Stimulated activated CD4-positive, alpha-beta T cell treated with anti-CD3 and anti-CD28 coated beads, Interleukin-15, amount 100 ng/mL, for 24 hours (primary cell): ENCODE measurements around the gene SMIM23.
A peak's percentile ranks its signal among the peaks of the same experiment; 100 is the strongest.

Experiments
- DNase-seq: peaks from one replicate; pipeline ENCODE4 v3.0.0-alpha.2; 2020

SMIM23 gene

DNA sequence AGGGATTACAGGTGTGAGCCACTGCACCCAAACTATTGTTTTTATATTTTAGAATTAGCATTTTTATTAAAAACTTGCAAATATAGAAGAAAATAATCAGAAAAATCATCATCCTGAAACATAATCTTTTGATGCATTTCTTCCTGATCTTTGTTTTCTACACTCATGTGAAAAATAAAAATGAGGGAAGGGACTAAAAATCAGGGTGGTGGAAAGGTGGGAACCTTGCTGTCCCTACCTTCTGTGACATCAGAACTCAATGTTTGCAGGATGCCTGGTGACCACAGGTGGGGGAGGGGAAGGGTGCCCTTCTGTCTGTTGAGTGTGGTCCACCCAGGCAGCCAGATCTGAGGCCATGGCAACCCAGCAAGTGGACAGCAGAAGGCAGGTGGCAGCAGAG, at the start of gene SMIM23:
Gene SMIM23 (plus strand): TSS at position 301 of the 400 bp plus-strand sequence. CDS start 55 bp downstream, at position 356.
- DNase-seq, result no peak

DNA sequence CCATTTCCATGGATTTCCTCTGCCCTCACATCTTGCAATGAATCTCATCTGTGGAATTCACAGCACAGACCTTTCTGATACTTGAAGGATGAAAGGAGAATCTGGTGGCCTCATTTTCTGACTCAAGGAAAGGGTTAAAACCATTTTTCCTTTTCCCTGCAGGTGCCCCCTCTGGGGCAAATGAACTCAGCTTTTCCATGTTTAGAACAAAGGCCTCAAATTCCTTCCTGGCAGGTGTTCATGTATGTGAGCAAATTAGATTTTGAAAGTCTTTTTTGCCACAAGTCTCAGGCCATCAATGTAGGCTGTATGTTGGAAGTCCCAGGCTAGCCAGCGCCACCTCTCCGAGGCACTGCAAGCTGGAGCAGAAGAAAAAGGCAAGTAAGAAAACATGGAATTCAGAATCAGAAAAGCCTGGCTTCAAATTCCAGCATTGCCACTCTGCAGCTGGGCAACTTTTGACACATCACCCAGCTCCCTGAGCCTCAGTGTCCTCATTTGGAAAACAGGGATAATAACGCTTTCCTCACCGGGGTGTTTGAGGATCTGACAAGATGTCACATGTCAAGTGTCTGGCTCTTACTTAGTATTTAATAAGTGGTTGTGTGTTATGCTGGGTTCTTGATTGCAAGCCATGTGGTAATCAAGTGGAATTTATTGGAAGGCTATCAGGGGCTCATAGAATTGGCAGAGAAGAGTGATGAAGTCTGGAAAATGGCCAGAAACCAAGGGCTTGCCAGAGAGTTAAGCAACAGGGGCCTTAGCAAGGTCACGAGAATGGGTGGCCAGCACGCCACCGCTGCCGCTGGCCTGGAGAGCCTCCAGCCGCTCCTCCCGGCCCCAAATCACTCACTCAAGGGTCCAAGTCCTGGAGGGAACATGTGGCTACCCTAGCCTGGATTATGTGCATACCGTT, 48.4 kb upstream of the SMIM23 start:
- no peak for DNase-seq

- no peak for DNase-seq
Measured at GRCh38 chr5:171738501-171738900, 47.1 kb upstream of the SMIM23 start.

DNA sequence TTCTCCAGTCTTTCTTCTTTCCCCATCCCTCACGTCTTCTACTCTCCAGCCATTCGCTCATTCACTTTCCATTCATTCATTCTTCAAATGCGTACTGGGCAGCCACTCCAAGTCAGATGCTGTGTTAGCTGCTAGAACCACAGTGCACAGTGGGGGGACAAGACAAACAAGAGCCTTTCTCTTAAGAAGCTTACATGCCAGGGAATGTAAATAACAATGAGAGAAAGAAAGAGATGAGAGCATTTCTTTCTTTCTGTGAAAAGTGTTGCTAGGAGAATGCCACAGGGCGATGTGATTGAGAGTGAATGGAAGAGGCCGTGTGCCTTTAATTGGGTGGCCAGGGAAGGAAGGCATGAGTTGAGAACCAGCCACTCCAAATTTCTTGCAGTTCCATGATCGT, 46.3 kb upstream of the SMIM23 start:
- no peak for DNase-seq

DNA sequence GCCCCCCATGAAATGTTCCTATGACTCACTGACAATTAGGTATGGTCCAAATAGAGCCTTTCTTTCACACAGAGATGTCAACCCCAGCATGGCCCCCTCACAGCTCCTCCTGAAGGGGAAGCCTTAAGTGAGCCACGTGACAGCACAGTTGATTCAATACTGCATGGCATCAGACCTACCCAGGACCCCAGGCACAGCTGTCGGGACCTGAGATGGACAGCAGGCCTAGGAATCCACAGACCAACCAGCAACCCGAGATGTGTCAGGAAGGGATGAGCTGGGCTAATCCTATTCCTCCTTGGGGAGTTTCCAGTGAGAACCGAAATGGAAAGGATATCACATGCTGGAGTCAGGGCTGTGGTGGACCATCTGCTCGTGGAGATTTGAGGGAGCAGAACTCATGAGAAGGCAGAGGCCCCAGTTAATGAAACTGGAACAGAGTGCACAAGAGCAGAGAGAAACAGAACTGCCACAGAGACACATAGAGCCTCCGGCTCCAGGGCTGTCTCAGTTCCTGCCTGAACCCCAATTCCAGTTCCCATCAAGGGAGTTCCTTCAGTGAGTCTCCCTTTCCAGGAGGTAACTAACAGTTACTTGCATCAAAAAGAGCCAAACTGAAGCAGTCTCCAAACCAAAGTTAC, 42.1 kb upstream of the SMIM23 start:
- no peak for DNase-seq

DNA sequence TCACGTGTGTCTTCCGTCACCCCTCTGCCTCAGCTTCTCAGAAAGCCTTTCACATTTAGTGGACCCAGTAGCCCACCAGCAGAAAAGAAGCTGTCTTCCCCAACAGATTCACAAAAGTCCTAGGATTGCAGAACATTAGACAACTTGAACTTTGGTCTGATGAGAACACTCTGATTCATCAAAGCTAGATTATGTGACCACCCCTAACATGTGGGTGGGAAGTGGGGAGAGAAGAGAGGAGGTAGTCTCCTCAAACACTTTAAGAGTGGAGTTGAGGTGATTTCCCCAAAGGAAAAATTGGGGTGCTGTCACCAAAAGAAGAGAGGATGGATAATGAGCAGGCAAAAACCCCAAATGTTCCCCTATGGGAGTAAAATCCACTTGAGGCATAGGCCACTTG, 41.4 kb upstream of the SMIM23 start:
- no peak for DNase-seq

- no peak for DNase-seq
Measured at GRCh38 chr5:171744882-171745281, 40.7 kb upstream of the SMIM23 start.

DNA sequence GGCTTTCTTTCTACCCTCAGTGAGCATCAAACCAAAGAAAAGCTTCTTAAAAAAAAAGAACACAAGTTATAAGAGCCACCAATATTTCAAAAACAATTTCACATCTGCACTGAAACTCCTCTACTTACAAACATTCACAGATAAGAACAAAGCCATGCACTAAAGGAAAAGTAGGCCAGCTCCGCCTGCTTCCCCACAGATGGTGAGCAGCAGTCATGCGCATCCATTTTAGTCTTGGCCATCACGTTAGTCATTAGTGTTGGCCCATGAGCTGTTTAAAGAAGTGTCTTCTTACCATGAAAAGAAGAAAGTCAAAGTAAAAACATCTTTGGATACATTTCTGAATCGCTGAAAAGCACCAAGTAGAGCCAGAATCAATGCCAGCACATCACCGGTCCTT, 40.0 kb upstream of the SMIM23 start:
- DNase-seq, result no peak

- DNase-seq, result no peak
Measured at GRCh38 chr5:171747061-171747859, 38.4 kb upstream of the SMIM23 start.

DNA sequence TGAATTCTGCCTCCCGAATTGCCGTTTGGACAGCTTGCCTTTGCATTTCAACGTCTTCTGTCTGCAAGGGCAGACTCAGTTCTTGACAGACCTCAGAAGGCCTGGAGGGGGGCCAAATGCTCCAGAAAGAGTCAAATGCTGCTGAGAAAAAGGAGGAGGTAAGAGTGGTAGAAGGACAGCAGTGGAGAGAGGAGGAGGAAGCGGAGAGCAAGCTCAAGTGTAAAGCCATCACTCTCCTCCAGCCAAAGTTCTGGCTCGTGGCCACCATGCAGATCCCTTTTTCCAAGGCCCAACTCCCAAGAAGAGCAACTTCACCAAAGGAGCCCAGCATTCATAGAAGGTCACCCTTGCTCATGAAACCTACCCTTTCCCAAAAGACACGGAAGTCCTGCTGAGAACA, 36.9 kb upstream of the SMIM23 start:
- DNase-seq, result no peak

DNA sequence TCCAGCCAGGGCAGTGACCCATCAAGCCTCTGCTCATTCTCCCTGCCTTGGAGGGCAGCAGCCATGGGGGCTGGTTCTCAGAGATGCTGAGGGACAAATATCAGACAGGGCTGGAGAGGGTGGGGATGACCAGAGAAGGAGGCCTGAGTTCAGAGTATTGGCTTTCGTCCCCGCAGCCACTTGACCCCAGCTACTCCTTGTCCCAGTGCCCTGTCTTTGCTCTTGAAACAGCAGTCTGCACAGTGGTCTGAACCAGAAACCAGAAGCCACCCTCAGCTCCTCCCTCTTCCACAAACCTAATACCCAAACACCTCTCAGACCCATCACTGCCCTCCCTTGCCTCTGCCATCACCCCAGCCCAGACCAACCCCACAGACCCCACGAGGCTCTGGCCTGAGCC, 36.3 kb upstream of the SMIM23 start:
- DNase-seq, result no peak

GRCh38 chr5:171750311-171750788, 35.3 kb upstream of the SMIM23 start:
- peak; percentile 20 for DNase-seq

DNA sequence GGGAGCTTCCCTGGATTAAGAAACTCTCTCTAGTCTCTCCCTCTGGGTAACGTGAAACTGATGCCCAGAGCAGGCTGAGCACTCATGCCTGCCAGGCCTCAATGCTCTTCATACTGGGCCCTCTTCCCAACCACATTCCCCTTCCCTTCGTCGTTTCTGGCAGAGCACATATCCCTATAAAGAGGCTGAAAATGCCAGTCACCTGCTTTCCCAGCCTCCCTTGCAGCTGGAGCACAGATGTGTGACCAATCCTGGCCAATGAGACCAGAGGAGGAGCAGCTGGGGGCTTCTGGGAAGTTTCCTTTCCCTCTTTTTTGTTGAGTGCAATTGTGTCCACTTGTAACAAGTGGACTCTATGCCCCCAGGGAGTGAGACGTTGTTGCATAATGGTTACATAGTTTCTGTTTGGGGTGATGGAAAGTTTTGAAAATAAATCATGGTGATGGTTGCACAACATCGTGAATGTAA, 30.2 kb upstream of the SMIM23 start:
- no peak for DNase-seq

DNA sequence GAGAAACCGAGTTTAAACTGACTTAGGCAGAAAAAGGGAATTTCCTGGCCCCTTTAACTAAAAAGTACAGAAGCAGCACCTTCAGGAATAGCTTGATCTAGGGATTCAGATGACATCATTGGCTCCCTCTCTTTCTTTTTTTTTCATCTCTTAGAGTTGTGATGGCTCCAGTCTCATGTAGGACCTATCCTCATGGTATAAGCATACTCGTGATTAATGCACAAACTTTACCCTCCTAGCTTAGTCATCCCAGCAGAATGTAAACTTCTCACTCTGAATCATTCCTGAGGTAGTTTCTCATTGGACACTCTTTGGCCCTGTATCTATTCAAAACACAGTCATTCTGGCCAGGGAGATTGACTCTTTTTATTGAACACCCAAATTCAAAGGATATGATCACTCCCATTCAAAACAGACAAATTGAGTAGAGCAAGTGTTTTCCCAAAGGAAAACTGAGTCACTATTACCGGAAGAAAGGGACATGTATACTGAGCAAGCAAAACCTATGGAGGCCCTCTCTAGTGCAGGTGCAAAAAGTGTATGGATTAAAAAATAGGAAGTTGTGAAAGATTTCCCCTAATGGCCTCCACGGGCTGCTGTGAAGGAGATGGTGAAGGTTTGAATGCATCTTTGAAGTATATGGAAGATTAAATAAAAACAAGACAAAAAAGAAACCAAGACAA, 27.6 kb upstream of the SMIM23 start:
- DNase-seq, result no peak

DNA sequence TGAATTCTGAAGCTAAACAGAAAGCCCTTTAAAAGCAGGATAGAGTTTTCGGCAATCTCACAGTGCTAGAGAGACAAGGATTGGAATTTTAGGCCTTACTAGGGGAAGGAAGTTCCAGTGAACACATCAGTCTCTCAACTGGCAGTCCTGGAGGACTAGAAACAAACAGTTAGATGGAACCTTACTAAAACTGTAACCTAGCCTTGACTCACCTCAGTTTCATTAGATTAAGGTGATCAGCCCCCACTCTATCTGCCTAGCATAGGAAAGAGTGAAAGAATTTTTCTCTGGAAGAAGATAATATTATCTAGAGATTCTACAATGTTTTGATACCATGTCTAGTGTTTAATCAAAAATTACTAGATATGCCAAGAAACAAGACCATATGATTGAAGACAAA, 25.8 kb upstream of the SMIM23 start:
- DNase-seq, result no peak

GRCh38 chr5:171762021-171762608, 23.5 kb upstream of the SMIM23 start:
- no peak for DNase-seq

DNA sequence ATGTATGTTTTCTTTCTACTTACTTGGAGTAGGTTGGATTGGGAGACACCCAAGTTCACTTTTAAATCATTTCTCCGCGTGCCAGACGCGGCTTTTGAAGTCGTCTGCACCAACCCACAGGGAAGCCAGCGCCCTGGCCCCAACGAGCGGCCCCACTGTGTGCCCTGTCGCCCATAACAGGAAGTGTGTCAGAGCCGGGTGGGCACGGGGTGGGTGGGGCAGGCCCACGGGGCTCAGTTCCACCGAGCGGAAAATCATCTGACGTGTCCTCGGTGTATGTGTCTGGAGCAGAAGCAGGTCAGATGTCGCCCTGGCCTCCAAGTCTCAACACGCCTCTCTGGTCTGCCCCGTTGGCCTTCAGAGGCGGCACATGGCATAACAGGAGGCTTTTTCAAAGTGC, 22.7 kb upstream of the SMIM23 start:
- DNase-seq, result no peak

DNA sequence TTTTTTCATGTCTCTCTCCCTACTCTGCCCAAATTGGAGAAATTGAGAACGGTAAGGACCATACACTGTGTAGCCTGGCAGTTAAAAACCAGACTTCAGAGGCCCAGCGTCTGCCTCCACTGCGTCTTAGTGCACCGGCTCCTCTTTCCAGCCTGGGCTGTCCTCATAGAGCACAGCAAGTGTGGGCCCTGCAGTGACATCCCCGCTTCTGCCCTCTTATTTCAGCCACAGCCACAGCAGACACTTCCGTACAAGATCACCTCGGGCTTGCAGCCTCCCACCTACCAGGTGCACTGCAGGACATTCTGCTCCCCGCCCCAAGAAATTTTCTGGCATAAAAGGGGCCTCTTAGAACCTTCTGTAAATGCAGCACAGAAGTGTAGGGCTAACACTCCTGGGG, 21.4 kb upstream of the SMIM23 start:
- DNase-seq, result no peak

DNA sequence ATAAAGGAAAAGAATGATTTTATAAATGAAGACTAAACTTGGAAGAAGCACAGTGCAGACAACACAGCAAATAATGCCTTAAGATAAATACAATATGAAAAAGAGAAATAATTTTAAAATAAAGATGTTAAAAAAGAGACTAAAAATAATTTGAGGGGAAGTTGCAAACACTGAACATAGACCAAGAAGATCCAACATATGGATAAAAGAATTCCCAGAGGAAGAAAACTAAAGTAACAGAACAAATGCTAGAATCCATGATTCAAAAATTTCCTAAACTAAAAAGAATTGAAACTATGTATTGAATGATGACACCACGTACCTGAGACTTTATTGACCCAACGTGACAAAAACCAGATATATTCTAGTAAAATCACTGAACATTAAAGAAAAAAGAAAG, 18.7 kb upstream of the SMIM23 start:
- DNase-seq, result no peak

GRCh38 chr5:171770153-171770552, 15.5 kb upstream of the SMIM23 start:
- no peak for DNase-seq

GRCh38 chr5:171771856-171772255, 13.8 kb upstream of the SMIM23 start:
- no peak for DNase-seq

GRCh38 chr5:171773106-171773505, 12.5 kb upstream of the SMIM23 start:
- no peak for DNase-seq
